SK-N-SH (cell line): Measurements from ENCODE around the gene ELMO1.

Source experiments
- CTCF ChIP-seq: fragments of 200-600 bp; sonication (generic); IDR thresholded peaks from 2 replicates; pipeline ENCODE4 v1.6.1; 2017; ENCODE audit warnings: antibody characterized with exemption, mild to moderate bottlenecking, moderate library complexity
- FOXJ3 ChIP-seq: sonication (generic); formaldehyde crosslinking; IDR thresholded peaks from 2 replicates; pipeline ENCODE4 v1.5.1; 2020; ENCODE audit warnings: mild to moderate bottlenecking, missing genetic modification reagents
- JUND ChIP-seq: IDR thresholded peaks from 2 replicates; pipeline ENCODE4 v1.4.0; 2012
- SMC3 ChIP-seq: IDR thresholded peaks from 2 replicates; pipeline ENCODE4 v1.6.1; 2012; ENCODE audit warnings: low read depth, low read length, improper control_type of control experiment
- TEAD4 ChIP-seq: IDR thresholded peaks from 2 replicates; pipeline ENCODE4 v1.4.0; 2012; ENCODE audit warnings: mild to moderate bottlenecking, borderline replicate concordance; ENCODE audit not compliant: insufficient read depth
- USF1 ChIP-seq: IDR thresholded peaks from 2 replicates; pipeline ENCODE4 v1.4.0; 2012; ENCODE audit warnings: low read depth, borderline replicate concordance
- YY1 ChIP-seq: IDR thresholded peaks from 2 replicates; pipeline ENCODE4 v1.4.0; 2012; ENCODE audit warnings: low read depth, mild to moderate bottlenecking
- ZBTB33 ChIP-seq: IDR thresholded peaks from 2 replicates; pipeline ENCODE4 v1.4.0; 2012; ENCODE audit warnings: low read depth, borderline replicate concordance

DNA sequence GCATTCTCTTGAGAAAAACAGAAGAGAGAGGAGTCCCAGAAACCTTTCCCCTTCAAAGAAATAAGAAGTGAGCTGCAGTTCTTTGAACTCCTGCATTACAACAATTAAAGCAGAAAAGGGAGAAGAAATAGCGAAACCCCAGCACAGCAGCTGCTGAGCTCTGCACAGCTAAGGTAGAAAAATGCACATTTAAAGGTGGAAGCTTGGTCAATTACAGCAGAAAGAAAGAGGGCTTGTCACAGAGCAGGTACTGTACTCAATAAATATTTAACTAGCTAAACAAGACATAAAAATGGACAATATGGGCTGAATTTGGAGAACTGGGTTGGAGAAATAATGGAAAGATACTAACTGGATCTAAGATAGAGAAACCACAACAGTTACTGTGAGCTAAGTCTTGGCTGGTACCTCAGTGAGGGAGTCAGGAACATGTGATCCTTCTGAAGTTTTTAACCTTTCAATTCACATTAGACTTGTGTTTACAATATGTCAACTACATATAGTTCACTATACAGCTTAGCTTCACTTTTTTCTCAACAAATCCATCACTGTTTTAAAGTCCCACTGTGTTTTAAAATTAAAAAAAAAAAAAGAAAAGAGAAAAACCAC, 332.5 kb downstream of the ELMO1 start:
- TF ChIP-seq CTCF (no peak), USF1 (no peak), JUND (no peak), ZBTB33 (no peak), YY1 (no peak), TEAD4 (no peak), FOXJ3 (CRISPR knock-in tag) (no peak), SMC3 (no peak)
